Articular chondrocyte of knee joint (primary cell): ENCODE measurements around the gene SLC41A1. TPM values are rescaled to one million over a fixed set of nuclear protein-coding genes. Genes with fewer than 3 reads are reported as not detected.

Experiments
- total RNA-seq: library from RNA; depleted of rRNA; stranded (reverse); fragments of >200 nt; gene quantifications from 2 replicates; pipeline ENCODE4 v1.2.3, GENCODE V29; 2012

SLC41A1 gene
- 25.7 and 30.3 TPM in 2 replicates for total RNA-seq

GRCh38 chr1:205812878-205813754 lies at the start of gene SLC41A1:
Gene SLC41A1 (minus strand): TSS chr1:205813198. CDS start chr1:205810441, 2,757 bp downstream.

GRCh38 chr1:205849619-205850355 lies 36.8 kb upstream of the SLC41A1 start, which contains the start of gene PM20D1:
Gene PM20D1 (minus strand): TSS chr1:205850132. CDS start chr1:205850072, 60 bp downstream.

GRCh38 chr1:205775015-205775716 lies 37.8 kb downstream of the SLC41A1 start, which contains the start of gene RAB29:
Gene RAB29 (minus strand): TSS chr1:205775482. CDS start chr1:205774956, 526 bp downstream.

GRCh38 chr1:205750138-205751035 lies 62.6 kb downstream of the SLC41A1 start, which contains the start of gene NUCKS1:
Gene NUCKS1 (minus strand): TSS chr1:205750182. CDS start chr1:205749973, 209 bp downstream.

Other genes starting within 250 kb of the SLC41A1 start
- 37.9 and 41.4 TPM in 2 replicates for gene ELK4, start 181.2 kb downstream of the SLC41A1 start, total RNA-seq
- gene SLC45A3, start 132.7 kb downstream of the SLC41A1 start, total RNA-seq, result 0.39 and 0.54 TPM in 2 replicates
- 213 and 236 TPM in 2 replicates for gene NUCKS1, start 63.0 kb downstream of the SLC41A1 start, total RNA-seq
- 30.6 and 36.5 TPM in 2 replicates for gene RAB29, start 37.7 kb downstream of the SLC41A1 start, total RNA-seq
- gene PM20D1, start 36.9 kb upstream of the SLC41A1 start, total RNA-seq, result 0.11 TPM in 1 of 2 replicates, not detected in the other
- under 0.01 TPM in 1 of 2 replicates, not detected in the other for gene SLC26A9, start 130.3 kb upstream of the SLC41A1 start, total RNA-seq
- 11.6 and 19.9 TPM in 2 replicates for gene RAB7B, start 190.2 kb upstream of the SLC41A1 start, total RNA-seq
- gene CTSE, start 210.7 kb upstream of the SLC41A1 start, total RNA-seq, result not detected in 2 replicates
- gene RHEX, start 240.0 kb upstream of the SLC41A1 start, total RNA-seq, result not detected in 2 replicates